HG02610 (cell line): ENCODE data around the gene TECRL.

Experiments
- ATAC-seq: cut with Tn5 transposase; IDR thresholded peaks from one replicate; pipeline ENCODE4 v1.9.1; 2021; ENCODE audit warnings: mild to moderate bottlenecking, moderate library complexity; ENCODE audit not compliant: unreplicated experiment

Gene TECRL, protein sequence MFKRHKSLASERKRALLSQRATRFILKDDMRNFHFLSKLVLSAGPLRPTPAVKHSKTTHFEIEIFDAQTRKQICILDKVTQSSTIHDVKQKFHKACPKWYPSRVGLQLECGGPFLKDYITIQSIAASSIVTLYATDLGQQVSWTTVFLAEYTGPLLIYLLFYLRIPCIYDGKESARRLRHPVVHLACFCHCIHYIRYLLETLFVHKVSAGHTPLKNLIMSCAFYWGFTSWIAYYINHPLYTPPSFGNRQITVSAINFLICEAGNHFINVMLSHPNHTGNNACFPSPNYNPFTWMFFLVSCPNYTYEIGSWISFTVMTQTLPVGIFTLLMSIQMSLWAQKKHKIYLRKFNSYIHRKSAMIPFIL

DNA sequence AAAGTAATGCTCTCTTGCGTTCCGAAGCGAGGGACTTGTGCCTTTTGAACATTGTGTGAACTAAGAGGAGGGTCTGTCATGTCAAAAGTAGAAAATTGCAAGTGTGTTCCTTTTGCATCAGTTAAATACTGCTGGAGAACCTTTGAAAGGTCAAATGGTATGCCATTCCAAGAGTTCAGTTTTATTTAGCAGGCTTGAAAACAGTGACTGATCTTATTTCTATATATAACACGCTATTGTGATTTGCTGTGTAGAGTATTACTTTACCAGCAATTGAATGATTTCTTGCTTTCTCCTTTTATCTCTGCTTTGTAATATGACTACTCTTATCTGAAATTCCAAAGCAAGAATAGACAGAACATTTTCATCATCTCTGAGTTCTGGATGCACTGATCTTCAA, at the start of gene TECRL:
TSS of gene TECRL (minus strand) at position 151 of the 400 bp plus-strand sequence. CDS start at position 52, 99 bp downstream.
- no peak for ATAC-seq

DNA sequence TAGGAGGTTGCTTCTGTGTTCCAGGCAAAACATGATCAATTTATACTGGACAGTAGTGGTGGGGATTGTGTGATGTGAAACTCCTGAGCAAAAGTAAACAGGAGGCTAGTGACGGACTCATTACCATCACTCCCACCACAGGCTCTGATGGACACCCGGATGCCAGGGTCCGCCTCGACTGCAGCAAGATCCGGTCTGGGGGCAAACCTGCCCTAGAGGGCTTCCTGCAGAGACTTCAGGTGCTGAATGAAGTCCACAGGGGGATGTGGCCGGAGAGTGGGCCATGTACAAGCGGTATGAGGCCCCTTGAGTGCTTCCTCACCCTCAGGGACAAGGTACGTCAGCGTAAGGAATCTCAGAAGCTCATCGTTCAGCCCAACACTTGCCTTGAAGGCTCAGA, 23.4 kb upstream of the TECRL start:
- ATAC-seq: no peak

DNA sequence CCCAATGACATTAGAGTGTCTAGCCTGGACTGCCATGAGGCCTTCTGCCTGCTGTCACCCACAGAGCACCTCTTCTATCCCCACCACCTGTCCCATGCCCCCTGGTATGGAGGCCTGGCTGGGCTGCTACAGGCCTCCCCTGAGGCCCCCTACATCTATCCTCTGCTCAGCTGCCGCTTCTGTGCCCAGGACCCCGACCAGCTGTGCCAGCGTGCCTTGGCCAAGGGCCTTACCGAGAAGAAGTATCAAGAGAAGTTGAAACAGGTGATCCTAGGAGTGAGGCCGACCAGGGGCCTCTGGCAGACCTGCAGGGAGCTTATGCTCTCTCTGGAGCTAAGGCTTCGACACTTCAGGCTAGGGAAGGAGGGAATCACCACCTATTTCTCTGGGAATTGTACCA, 21.7 kb upstream of the TECRL start:
- ATAC-seq: no peak

DNA sequence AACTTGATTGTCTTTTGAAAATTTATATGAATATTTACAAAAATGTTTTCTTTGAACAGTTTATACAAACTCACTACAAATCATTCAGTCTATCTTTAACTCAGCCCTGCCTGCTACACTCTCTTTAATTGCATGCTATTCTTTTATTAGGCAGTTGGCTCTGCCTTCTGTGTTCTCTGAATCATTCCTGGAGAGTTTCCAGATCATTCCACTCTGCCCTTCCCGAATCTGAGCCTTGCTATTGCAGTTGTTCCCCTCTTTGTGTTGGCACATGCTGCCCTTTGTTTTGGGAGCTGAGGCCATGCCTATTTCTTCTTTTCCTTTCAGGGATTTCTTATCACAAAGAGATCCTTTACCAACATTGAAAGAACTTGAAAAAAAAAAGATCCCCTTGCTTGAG, 8.7 kb upstream of the TECRL start:
- ATAC-seq: no peak

DNA sequence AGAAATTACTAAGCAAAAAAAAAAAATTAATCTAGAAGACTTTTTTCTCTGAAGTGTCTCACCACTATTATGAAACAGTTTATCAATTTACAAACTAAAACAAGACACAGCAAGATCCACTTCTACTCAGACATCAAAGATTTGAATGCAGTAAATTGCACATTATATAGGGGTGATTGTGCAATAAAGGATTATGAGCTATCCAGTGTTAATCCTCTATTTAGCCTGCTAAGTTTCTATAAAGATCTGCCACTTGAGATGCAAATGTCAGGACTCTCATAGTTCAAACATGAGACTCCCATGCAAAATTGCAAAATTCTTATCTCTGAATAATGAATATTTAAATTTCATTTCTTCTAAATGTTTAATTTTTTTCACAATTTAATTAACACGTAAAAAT, 2.2 kb downstream of the TECRL start:
- no peak for ATAC-seq

DNA sequence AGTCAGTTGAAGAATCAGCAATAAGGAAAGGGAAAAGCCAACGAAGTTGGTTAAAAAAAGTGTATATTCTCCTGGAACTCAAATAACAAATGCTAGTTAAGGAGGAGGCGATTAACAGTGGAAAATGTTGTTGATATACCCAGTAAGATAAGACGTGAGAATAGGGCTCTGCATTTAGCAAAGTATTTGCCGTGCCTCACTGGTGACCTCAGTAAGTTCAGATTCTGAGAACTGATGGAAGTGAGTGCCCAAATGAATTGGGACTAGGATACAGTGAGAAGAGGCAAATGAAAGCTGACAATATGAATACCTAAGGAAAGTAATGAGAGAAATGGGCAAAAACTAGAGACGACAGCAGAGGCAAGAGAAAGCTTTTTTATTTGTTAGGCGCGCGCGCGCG, 3.5 kb downstream of the TECRL start:
- ATAC-seq: no peak

DNA sequence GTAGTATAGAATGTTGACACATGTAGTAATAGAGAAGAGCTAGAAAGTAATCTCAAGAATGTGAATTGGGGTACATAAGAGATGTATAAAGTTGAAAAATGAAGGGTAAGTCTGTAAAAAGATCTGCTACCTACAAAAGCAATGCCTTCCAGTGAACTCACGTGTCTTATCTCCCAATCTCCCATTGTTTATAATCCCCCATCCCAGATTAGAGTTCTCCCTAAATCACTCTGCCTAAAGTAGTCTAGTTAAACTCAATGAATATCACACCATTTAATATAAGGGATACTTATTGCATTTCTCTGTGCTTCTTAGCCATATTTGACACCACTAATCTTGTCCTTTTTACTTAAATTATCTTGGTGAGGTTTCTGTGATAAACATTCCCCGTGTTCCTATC, 6.6 kb downstream of the TECRL start:
- ATAC-seq: no peak

DNA sequence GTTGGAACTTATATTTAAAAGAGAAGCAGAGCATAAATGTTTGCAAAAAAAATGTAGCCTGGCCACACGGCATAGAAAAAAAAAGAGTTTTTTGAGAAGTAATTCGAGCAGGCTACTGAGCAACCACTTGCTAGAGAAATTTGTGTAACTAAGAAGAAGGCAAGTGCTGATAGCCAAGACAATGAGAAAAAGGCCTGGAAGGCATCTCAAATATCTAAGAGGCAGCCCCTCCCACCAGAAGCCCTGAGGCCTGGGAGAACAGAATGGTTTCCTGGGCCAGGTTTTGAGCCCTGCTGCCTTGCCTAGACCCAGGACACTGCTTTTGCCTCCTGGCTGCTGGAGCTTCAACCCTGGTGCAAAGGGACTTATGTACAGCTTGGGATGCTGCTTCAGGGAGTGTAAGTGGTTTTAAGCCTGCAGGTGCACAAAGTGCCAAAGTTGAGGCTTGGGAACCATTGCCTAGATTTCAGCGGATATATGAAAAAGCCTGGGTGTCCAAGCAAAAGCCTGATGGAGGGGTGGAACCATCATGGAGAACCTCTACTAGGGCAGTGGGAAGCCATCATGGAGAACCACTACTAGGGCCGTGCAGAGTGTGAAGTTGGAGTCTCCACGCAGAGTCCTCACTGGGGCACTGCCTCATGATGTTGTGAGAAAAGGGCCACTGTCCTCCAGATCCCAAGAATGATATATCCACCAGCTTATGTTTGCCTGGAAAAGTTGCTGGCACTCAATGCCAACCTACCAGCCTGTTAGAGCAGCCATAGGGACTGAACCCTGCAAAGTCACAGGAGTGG, 9.7 kb downstream of the TECRL start:
- no peak for ATAC-seq

DNA sequence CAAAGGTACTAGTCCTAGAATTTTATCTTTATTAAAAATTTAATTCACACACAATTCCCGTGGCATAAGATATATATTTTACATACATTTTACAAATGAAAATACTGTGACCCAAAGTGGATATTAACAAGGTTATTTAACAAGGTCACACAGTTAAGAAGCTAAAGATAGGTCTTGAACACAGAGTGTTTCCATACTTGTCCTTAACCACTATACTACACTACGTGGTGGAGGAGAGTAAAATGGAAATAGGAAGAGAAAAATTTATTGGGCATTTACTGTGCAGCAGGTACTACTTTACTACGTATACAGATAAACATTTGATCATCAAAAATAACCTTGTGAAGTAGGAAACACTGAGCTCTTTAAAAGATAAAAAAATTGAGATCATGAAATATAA, 14.8 kb downstream of the TECRL start:
- no peak for ATAC-seq

DNA sequence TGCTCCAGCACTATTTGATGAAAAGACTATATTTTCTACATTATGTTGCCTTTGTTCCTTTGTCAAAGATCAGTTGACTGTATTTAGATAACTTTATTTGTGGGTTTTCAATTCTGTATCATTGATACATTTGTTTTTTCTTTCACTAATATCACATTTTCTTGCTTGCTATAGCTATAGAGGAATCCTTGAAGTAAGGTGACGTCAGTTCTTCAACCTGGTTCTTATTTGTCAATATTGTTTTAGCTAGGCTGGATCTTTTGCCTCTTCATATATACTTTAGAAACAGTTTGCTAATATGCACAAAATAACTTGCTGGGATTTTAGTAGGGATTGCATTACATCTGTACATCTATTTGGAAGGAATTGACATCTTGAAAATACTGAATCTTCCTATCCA, 21.0 kb downstream of the TECRL start:
- no peak for ATAC-seq

DNA sequence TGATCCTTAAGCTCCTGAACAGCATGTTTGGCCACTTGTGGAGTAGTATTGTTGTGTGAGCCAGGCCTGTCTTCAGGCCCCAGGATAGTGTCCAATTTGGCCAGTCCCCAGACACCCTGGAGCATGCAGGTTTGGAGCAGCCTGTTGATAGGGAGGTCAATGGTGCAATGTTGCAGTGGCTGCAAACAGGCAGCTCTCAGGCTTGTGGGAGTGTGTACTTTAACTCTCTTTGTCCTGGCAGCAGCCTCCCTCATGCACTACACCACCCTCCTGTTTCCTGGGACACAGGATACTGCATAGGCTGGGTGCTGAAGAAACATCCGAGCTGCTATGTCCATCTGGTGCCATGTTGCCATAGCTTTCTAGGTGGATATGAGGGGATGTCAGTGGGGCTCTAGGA, 24.0 kb downstream of the TECRL start:
- ATAC-seq: no peak

DNA sequence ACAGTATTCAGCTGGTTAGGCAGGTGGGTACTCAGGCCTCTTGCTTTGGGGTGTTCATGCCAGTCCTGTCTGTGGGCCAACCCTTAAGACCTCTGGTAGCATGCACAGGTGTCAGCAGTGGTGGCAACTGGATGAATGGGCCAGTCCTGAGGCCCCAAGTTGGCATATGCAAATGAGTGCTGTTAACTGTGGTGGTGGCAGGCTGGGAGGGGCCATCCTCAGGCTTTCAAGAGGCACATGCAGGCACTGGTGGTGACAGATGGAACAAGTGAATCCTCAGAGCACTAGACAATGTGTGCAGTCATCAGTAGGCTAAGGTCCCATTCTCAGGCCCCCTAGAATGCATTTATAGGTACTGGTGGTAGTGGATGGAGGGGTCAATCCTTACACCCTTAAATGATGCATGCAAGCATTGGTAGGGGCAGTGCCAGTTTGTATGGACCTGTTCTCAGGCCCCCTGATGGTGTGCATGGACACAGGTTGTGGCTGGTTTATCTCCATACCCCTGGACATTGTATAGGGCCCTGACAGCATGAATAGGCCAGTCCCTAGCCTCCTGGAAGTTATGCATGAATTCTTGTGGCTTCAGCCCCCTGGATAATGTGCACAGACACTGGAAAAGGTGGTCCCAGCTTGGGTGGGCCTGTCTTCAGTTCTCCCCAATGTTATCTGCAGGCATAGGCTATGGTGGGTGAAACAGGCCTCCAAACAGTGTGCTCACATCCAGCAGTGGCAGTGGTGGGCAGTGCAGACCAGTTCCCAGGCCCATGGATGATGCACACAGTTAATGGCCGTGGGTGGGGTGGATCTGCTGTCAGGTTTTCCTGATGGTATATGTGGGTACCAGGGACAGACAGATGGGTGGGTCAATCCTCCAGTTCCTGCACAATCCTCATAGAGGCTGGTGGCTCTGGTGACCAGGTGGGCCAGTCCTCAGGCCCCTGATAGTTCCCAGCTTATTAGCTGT, 24.7 kb downstream of the TECRL start:
- no peak for ATAC-seq

DNA sequence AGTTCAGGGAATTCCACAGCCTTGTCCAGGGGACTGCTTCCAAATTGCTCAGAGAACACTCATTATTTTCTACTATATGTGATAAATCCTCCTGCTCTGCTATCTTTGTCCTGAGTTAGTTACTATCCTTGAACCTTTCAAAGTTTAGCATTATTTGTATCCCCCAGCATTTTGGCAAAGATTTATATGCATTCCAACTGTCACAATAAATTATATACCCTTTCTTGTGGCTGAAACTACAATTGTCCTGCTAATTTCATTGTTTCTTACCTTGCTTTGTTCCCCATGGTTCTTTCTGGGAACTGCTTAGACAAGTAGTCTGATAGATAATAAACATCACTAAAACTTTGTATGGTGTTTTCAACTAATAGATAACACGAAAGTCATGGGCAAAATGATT, 40.5 kb downstream of the TECRL start:
- no peak for ATAC-seq

DNA sequence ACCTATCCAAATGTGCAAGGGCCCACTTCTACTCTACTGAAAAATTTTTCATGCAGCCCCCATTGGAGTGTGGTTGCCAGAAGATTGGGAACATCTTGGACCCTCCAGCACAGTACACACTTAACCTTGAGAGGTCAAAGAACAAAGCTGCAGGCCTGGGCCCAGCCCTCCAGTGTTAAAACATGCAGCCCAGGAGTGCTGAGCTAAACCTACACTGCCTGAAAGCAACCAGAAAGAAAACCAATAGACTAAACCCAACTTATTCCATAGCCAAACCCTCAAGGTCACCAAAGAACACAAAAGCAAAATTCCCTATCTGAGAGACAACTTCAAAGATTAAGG, 47.9 kb downstream of the TECRL start:
- no peak for ATAC-seq

DNA sequence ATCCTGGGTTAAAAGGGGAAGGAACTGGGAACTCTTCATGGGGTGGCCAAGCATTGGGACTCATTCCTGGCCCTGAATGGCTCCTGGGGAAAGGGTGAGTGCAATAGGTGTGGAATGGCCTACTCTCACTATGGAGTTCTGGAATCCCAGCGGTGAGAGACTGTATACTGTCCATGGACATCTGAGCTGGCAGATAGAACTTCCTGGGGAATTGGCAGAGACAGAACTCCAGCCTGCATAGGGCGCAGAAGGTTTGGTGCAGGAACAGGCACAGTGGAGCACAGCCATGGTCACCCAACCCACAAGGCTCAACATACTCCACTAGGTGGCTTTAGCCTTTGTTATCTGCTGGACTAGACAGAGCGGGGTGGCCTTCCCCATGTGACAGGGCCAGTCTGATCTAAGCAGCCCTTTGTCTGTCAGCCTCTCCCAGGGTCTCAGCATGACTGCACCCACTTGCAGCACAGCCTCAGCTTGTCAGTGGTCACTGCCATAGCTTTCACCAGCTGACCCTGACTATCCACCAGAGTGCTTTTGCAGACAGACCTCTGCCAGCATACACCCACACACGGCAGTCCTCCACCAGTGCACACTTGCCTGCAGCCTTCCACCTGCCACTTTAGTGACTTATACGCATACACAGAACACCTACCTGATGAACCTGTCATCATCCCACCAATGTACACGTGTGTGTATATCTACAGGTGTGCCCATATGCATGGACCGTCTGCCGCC, 48.4 kb downstream of the TECRL start:
- no peak for ATAC-seq

DNA sequence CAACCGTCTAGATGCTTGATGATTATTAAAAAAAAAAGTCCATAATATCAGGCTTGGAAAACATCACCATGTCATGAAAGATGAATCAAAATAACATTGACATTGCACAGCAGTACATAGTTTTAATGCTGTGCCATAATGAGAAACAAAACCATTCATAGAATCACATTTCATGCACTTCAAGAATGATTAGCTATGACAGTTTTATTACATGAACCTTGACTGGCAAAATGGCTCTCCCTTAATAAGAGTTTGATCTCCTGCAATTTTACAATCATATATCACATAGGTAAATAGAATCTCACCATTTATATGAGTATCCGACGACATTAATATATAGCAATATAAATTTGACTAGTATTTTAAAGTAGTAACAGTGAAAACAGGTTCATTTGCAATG, 49.8 kb downstream of the TECRL start:
- no peak for ATAC-seq

DNA sequence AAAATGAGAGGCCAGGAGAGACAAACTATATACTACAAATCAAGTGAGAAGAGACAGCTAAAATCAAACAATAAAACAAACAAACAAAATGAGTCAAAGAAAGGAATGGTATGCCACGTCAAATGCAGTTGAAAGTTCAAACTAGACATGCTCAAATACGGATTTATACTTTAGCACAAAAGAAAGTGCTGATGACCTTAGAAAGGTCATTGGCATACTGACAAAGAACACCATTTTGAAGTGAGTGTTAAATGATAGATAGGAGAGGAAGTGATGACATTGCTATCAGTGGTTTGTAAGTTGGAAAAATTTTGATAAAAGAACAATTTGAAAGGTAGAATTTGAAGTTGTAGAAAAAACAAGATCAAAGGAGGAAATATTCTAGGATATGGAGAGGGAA, 55.3 kb downstream of the TECRL start:
- no peak for ATAC-seq

DNA sequence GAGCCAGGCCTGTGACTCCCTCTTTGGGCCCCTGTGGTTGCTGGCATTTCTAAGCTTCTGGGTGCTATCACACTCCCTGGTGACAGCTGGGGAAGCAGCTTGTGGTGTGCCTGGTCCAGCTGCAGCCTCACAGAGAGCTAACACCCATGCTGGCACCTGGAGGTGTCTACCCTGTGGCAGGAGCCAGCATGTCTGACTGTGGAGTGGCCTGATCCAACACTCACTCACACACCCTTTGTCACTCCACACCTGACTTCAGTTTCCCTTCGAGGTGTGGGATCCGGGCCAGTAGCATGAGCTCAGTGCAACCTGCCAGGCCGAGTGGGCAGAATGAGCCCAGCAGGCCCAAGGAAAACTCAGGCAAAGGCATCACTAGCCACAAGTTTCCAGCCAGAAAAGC, 67.5 kb downstream of the TECRL start:
- ATAC-seq: no peak

DNA sequence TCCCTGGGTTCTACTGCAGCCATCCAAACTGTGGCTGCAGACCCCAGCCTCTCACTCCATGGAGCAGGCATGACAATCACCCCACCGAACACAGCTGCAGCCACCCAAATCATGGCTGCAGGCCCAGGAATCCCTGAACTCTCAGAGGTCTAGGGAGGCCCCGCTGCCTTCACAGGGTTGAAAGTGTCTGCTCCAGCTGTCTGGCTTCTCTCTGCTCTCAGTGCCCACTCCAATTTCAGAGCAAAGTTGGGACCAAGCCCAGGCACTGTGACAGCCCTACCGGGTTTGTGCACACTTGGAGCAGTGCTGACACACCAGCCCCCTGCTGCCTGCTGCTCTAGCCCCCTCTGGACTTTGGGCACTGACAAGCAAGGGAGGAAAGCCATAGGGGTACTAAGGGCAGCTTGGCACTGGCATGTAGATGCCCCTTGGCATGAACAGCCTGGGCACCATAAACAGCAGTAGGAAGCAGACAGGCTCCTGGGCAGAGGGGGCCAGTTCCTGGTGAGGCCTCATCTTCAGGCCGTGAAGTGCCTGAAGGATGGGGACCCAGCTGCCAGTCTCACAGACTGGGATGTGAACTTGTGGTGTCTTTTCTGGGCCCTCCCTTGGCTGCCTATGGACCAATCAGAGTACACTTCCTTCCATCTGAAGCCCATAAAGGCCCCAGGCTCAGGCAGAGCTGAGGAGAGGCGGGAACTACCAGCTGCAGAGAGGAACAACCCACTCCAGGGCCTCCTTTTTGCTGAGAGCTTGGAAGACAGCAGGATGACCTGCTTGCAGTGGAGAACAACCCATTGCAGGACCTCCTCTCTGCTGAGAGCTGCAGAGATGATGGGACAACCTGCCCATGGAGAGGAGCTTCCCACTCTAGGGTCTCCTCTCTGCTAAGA, 68.8 kb downstream of the TECRL start:
- no peak for ATAC-seq

DNA sequence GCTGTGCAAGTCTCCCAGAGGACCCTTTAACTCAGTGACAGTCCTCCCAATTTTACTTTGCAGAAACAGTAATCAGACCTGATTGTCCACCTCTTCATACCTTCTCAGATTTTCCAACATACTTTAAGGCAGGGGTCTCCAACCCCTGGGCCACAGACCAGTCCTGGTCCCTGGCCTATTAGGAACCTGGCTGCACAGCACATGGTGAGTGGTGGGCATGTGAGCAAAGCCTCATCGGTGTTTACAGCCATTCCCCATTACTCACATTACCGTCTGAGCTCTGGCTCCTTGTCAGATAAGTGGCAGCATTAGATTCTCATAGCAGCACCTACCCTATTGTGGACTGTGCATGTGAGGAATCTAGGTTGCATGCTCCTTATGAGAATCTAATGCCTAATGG, 74.3 kb downstream of the TECRL start:
- ATAC-seq: no peak
